Measurements from ENCODE around the gene MEAK7.

MEAK7 gene

GRCh38 chr16:84467709-84468108 is 36.8 kb downstream of the MEAK7 start:
- no peak for DNase-seq (ENCODE audit: low read depth, low spot score)

GRCh38 chr16:84467256-84467655 is 37.2 kb downstream of the MEAK7 start:
- no peak for DNase-seq (ENCODE audit: low read depth, low spot score)

GRCh38 chr16:84466692-84467091 is 37.8 kb downstream of the MEAK7 start:
- DNase-seq (ENCODE audit: low read depth, low spot score) = no peak

- DNase-seq (ENCODE audit: low read depth, low spot score) = no peak
These were observed 39.3 kb downstream of the MEAK7 start for GRCh38 chr16:84465154-84465553.

GRCh38 chr16:84464116-84464515 is 40.3 kb downstream of the MEAK7 start:
- no peak for DNase-seq (ENCODE audit: low read depth, low spot score)

GRCh38 chr16:84463221-84463620 is 41.2 kb downstream of the MEAK7 start:
- DNase-seq (ENCODE audit: low read depth, low spot score) = no peak

- DNase-seq (ENCODE audit: low read depth, low spot score) = no peak
These were observed 41.9 kb downstream of the MEAK7 start for GRCh38 chr16:84462296-84463210.

GRCh38 chr16:84461413-84462295 is 42.8 kb downstream of the MEAK7 start:
- no peak for DNase-seq (ENCODE audit: low read depth, low spot score)

- no peak for DNase-seq (ENCODE audit: low read depth, low spot score)
These were observed 43.4 kb downstream of the MEAK7 start for GRCh38 chr16:84461029-84461412.

- DNase-seq (ENCODE audit: low read depth, low spot score) = no peak
These were observed 43.9 kb downstream of the MEAK7 start for GRCh38 chr16:84460406-84461028.

GRCh38 chr16:84459941-84460405 is 44.5 kb downstream of the MEAK7 start:
- DNase-seq (ENCODE audit: low read depth, low spot score) = no peak

GRCh38 chr16:84459533-84459894 is 44.9 kb downstream of the MEAK7 start:
- DNase-seq (ENCODE audit: low read depth, low spot score) = no peak

- DNase-seq (ENCODE audit: low read depth, low spot score) = no peak
These were observed 45.6 kb downstream of the MEAK7 start for GRCh38 chr16:84458606-84459532.

GRCh38 chr16:84455031-84455430 is 49.4 kb downstream of the MEAK7 start:
- no peak for DNase-seq (ENCODE audit: low read depth, low spot score)

All from ELF-1 (cell line).